ENCODE results near the gene UNC5C. TPM values are rescaled to one million over a fixed set of nuclear protein-coding genes. Genes with fewer than 3 reads are reported as not detected.
A peak's percentile ranks its signal among the peaks of the same experiment; 100 is the strongest.

Gene UNC5C
- polyA plus RNA-seq, 1 of the 3 experiments (the other 2 are of a cell fraction) = 3.3 TPM

GRCh38 chr4:95190751-95191436 lies 357.9 kb downstream of the UNC5C start:
- POLR2A ChIA-PET = interaction anchor here (1.1 kb wide), 1 partner anchor 128 kb away, joined by 3 read pairs; no protein-coding TSS in a partner anchor
- DNase-seq = peak; percentile 78
- CTCF ChIA-PET = no interaction called here

GRCh38 chr4:95188701-95189370 lies 359.9 kb downstream of the UNC5C start:
- H2AFZ ChIP-seq (ENCODE audit: low read depth) = no peak overlapping the region
- H3K9me2 ChIP-seq = no peaks in the 10 kb centered on the region
- H3K27ac ChIP-seq (ENCODE audit: low read depth in 2 of 2, low read length in 1 of 2) = no peak overlapping the region; a peak in 1 of 4 replicates
- peaks cover 0 to 33% of the 10 kb centered on the region in 2 experiments; a peak in 1 of 4 replicates for H3K4me1 ChIP-seq (ENCODE audit: control insufficient read depth in 1 of 2, insufficient read depth in 2 of 2, low read depth in 1 of 2, low read length in 1 of 2)
- CTCF ChIA-PET = no interaction called here
- H3K4me3 ChIP-seq (ENCODE audit: low read depth in 2 of 2, low read length in 1 of 2) = no peak overlapping the region
- H3K36me3 ChIP-seq (replicated peaks in 1 of 2; ENCODE audit: control insufficient read depth in 1 of 2, insufficient read depth in 2 of 2, low read length in 1 of 2) = peaks cover 0 to 25% of the 10 kb centered on the region in 2 experiments
- H3K4me2 ChIP-seq = no peak overlapping the region
- no peaks in the 10 kb centered on the region for H3K9me3 ChIP-seq
- POLR2A ChIA-PET = no interaction called here
- no peaks in the 10 kb centered on the region for H4K20me1 ChIP-seq (ENCODE audit: insufficient read depth)
- TF ChIP-seq RCOR1 (IDR thresholded peaks at IDR 0.05; ENCODE audit: low read length) (no peak), FOXM1 (IDR thresholded peaks at IDR 0.05; ENCODE audit: low read depth) (no peak), EZH2phosphoT487 (IDR thresholded peaks at IDR 0.05; ENCODE audit: borderline replicate concordance, low read depth) (no peak), EP300 (IDR thresholded peaks at IDR 0.05; ENCODE audit: borderline replicate concordance in 1 of 2, low read depth in 1 of 2, low read length in 1 of 2) (no peak), RFX5 (IDR thresholded peaks at IDR 0.05; ENCODE audit: low read length) (no peak), RXRA (IDR thresholded peaks at IDR 0.05; ENCODE audit: borderline replicate concordance, low read depth) (no peak), TCF12 (IDR thresholded peaks at IDR 0.05) (no peak), POLR2AphosphoS5 (IDR thresholded peaks at IDR 0.05; ENCODE audit: low read depth, low read length) (no peak), NRF1 (IDR thresholded peaks at IDR 0.05; ENCODE audit: low read depth, low read length) (no peak), USF2 (IDR thresholded peaks at IDR 0.05; ENCODE audit: borderline replicate concordance, low read depth, low read length) (no peak), ELF1 (IDR thresholded peaks at IDR 0.05) (no peak)
- H3K79me2 ChIP-seq (ENCODE audit: insufficient read depth) = no peaks in the 10 kb centered on the region
- 91% methylated on average over 5 of the region's 5 CpGs for WGBS (ENCODE audit: low lambda C conversion rate)
- no peaks in the 10 kb centered on the region for H3F3A ChIP-seq (replicated peaks; ENCODE audit: insufficient read depth)
- H3K9ac ChIP-seq = no peak overlapping the region
- no peaks in the 10 kb centered on the region for H3K27me3 ChIP-seq (ENCODE audit: insufficient read depth)
- DNase-seq = no peak

More at GRCh38 chr4:95190751-95191436, 357.9 kb downstream of the UNC5C start:
- peaks cover 0 to 42% of the 10 kb centered on the region in 2 experiments; a peak in 2 of 4 replicates for H3K4me1 ChIP-seq (ENCODE audit: control insufficient read depth in 1 of 2, insufficient read depth in 2 of 2, low read depth in 1 of 2, low read length in 1 of 2)
- H3K9me2 ChIP-seq = no peaks in the 10 kb centered on the region
- 61% methylated on average over 9 of the region's 9 CpGs for WGBS (ENCODE audit: low lambda C conversion rate)
- no peak overlapping the region for H2AFZ ChIP-seq (ENCODE audit: low read depth)
- no peaks in the 10 kb centered on the region for H3K27me3 ChIP-seq (ENCODE audit: insufficient read depth)
- TF ChIP-seq NRF1 (IDR thresholded peaks at IDR 0.05; ENCODE audit: low read depth, low read length) (no peak), RXRA (IDR thresholded peaks at IDR 0.05; ENCODE audit: borderline replicate concordance, low read depth) (no peak), GATA2 (CRISPR knock-in tag; IDR thresholded peaks at IDR 0.05) (peak; percentile 74), MXI1 (IDR thresholded peaks at IDR 0.05; ENCODE audit: low read depth, low read length) (peak; percentile 38; the same call in 1 of the 2 replicates), CHD2 (IDR thresholded peaks at IDR 0.05; ENCODE audit: low read length, partially characterized antibody) (peak; percentile 48), EP300 (IDR thresholded peaks at IDR 0.05; ENCODE audit: borderline replicate concordance in 1 of 2, low read depth in 1 of 2, low read length in 1 of 2) (peak in 1 of 2 experiments; percentile 64; a peak in 2 of 4 replicates), FOXJ3 (CRISPR knock-in tag; IDR thresholded peaks at IDR 0.05) (peak; percentile 40; the same call in 1 of the 2 replicates)
- no peak overlapping the region for H3K4me2 ChIP-seq
- H3K9ac ChIP-seq = no peak overlapping the region
- H3K9me3 ChIP-seq = no peaks in the 10 kb centered on the region
- H3K4me3 ChIP-seq (ENCODE audit: low read depth in 2 of 2, low read length in 1 of 2) = no peak overlapping the region
- H3K36me3 ChIP-seq (replicated peaks in 1 of 2; ENCODE audit: control insufficient read depth in 1 of 2, insufficient read depth in 2 of 2, low read length in 1 of 2) = peaks cover 0 to 20% of the 10 kb centered on the region in 2 experiments
- no peaks in the 10 kb centered on the region for H3F3A ChIP-seq (replicated peaks; ENCODE audit: insufficient read depth)
- no peaks in the 10 kb centered on the region for H4K20me1 ChIP-seq (ENCODE audit: insufficient read depth)
- H3K27ac ChIP-seq (ENCODE audit: low read depth in 2 of 2, low read length in 1 of 2) = peak overlapping the region in 1 of 2 experiments; percentile 75; a peak in 2 of 4 replicates
- H3K79me2 ChIP-seq (ENCODE audit: insufficient read depth) = no peaks in the 10 kb centered on the region
